Bronchial epithelial cell (primary cell): Measurements from ENCODE around the gene MRPL14. TPM values are rescaled to one million over a fixed set of nuclear protein-coding genes. Genes with fewer than 3 reads are reported as not detected.

Experiments
- DNase-seq: peaks from one replicate; pipeline ENCODE4 v3.0.0-alpha.2; 2010; ENCODE audit warnings: low read depth
- FAIRE-seq: peaks from 2 replicates; lab custom pipeline; 2011; peaks lifted over from hg19 to GRCh38; lab: Jason Lieb, UNC
- H3K27me3 ChIP-seq: 2 replicates; pipeline ENCODE4 v1.5.1; 2011; ENCODE audit warnings: low read length; ENCODE audit not compliant: control insufficient read depth, insufficient read depth
- H3K36me3 ChIP-seq: 2 replicates; pipeline ENCODE4 v1.5.1; 2011; ENCODE audit warnings: low read length; ENCODE audit not compliant: control insufficient read depth, insufficient read depth
- H3K4me3 ChIP-seq: 2 replicates; pipeline ENCODE4 v1.5.1; 2011; ENCODE audit warnings: mild to moderate bottlenecking, low read depth, low read length, control low read depth
- total RNA-seq: library from RNA; depleted of rRNA; stranded (reverse); fragments of >200 nt; gene quantifications from 2 replicates; pipeline ENCODE4 v1.2.1, GENCODE V29; 2014
- TF ChIP-seq, protein P1 (sequence below): IDR thresholded peaks from 2 replicates; pipeline ENCODE4 v1.5.1; 2011; ENCODE audit warnings: mild to moderate bottlenecking, moderate library complexity, low read length, control low read depth, inconsistent platforms; ENCODE audit not compliant: insufficient read depth, severe bottlenecking

The MRPL14 gene
- total RNA-seq, 1 donor from 2014 or later, result 90.0 TPM

DNA sequence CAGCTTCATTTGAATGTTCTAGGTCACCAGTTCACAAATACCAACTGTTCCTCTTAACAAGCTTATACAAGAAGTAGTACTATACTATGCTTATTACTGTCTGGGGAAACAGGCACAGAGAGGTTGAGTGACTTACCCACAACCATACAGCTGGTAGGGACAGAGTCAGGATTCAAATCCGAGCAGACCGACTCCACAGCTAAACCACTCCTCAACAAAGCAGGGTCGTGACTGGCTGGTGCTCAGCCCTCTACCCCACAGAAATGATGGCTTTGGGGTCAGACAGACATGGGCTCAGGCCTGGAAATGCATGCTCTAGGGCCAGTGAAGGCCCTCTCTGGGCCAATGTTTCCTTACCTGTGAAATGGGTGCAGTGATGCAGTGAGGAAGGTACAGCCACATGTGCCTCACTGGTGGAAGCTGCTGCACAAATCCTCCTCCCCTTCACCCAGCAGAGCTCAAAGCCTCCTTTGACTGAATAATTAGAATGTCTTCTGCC, 63.6 kb downstream of the MRPL14 start:
- TF ChIP-seq, protein P1, sequence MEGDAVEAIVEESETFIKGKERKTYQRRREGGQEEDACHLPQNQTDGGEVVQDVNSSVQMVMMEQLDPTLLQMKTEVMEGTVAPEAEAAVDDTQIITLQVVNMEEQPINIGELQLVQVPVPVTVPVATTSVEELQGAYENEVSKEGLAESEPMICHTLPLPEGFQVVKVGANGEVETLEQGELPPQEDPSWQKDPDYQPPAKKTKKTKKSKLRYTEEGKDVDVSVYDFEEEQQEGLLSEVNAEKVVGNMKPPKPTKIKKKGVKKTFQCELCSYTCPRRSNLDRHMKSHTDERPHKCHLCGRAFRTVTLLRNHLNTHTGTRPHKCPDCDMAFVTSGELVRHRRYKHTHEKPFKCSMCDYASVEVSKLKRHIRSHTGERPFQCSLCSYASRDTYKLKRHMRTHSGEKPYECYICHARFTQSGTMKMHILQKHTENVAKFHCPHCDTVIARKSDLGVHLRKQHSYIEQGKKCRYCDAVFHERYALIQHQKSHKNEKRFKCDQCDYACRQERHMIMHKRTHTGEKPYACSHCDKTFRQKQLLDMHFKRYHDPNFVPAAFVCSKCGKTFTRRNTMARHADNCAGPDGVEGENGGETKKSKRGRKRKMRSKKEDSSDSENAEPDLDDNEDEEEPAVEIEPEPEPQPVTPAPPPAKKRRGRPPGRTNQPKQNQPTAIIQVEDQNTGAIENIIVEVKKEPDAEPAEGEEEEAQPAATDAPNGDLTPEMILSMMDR, result no peak
- no peaks in the 10 kb centered on the region for H3K27me3 ChIP-seq
- DNase-seq, result no peak
- no peaks in the 10 kb centered on the region for H3K36me3 ChIP-seq
- H3K4me3 ChIP-seq, result no peak overlapping the region
- no peak for FAIRE-seq

Other genes starting within 250 kb of the MRPL14 start
- gene TMEM63B, start 102 bp upstream of the MRPL14 start, total RNA-seq, result 27.4 and 40.3 TPM in 2 replicates
- gene CAPN11, start 31.4 kb upstream of the MRPL14 start, total RNA-seq, result not detected in 2 replicates
- gene MYMX, start 89.5 kb upstream of the MRPL14 start, total RNA-seq, result not detected in 2 replicates
- gene SLC29A1, start 96.1 kb upstream of the MRPL14 start, total RNA-seq, result 1.2 and 1.8 TPM in 2 replicates
- 200 and 396 TPM in 2 replicates for gene HSP90AB1, start 119.6 kb upstream of the MRPL14 start, total RNA-seq
- gene SLC35B2, start 130.1 kb upstream of the MRPL14 start, total RNA-seq, result 50.4 and 52.9 TPM in 2 replicates
- 3.3 and 5.3 TPM in 2 replicates for gene NFKBIE, start 138.1 kb upstream of the MRPL14 start, total RNA-seq
- gene TMEM151B, start 143.0 kb upstream of the MRPL14 start, total RNA-seq, result not detected in 2 replicates
- 9.5 and 12.4 TPM in 2 replicates for gene AARS2, start 185.9 kb upstream of the MRPL14 start, total RNA-seq
- gene SPATS1, start 215.2 kb upstream of the MRPL14 start, total RNA-seq, result not detected in 2 replicates